ENCODE results near the gene SP2.

The SP2 gene

DNA sequence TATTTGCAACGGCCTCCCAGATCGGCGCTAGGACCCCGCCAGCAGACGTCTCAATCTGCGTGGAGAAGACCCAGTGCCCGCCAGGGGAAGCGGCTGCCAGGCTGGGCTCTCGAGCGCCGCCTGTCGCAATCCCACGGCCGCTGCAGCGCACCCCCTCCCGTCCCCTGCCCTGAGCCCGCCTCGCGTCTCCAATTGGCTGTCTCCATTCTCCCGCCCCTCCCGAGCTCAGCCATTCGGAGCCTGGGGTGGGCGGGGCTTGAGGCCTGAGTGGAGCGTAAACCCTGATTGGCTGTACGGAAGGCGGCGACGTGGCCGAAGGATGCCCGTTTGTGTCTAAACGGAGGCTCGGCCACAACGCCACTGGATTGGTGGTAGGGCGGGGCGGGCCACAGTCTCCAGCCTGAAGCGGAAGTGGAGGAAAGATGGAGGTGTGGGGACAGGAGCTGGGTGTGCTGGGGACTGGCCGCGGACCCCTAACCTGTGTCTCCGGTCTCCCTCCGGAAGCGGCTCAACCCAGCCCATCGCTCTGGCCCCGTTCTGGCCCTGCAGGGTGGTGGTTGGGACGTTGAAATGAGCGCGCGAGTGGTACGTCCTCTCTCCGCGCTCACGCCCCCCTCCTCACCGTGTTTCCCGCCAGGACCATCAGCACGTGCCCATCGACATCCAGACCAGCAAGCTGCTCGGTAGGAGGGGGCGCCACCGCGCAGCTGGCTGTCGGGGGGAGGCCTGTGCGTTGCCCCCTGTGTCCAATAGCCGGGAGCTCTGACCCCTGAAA, 74.9 kb downstream of the SP2 start, which contains the start of gene CDK5RAP3:
Gene CDK5RAP3, plus strand, starts transcription at position 389 of the 775 bp plus-strand sequence. Its CDS starts 34 bp downstream, at position 423.
- H3K4me3 ChIP-seq (ENCODE audit: low read length): peak within 1 kb of the TSS; percentile 98
- H3K36me3 ChIP-seq (ENCODE audit: control insufficient read depth, insufficient read depth, low read length, severe bottlenecking): peaks cover 22% of the 10 kb centered on the region
- H3K9me3 ChIP-seq (ENCODE audit: control insufficient read depth, low read length): no peaks in the 10 kb centered on the region
- H3K4me1 ChIP-seq (ENCODE audit: control insufficient read depth, insufficient read depth, low read length): peaks cover 34% of the 10 kb centered on the region
- H3K27me3 ChIP-seq (replicated peaks; ENCODE audit: control insufficient read depth, insufficient read depth, low read length): no peaks in the 10 kb centered on the region
- peak; percentile 100 for DNase-seq (ENCODE audit: low read depth)
- H3K9ac ChIP-seq (ENCODE audit: low read length): peak within 1 kb of the TSS; percentile 90

GRCh38 chr17:47973541-47973940, 77.5 kb downstream of the SP2 start:
- Histone ChIP-seq H3K9me3 (ENCODE audit: control insufficient read depth, low read length) (no peaks in the 10 kb centered on the region), H3K36me3 (ENCODE audit: control insufficient read depth, insufficient read depth, low read length, severe bottlenecking) (peaks cover 40% of the 10 kb centered on the region), H3K4me3 (ENCODE audit: low read length) (no peak overlapping the region), H3K9ac (ENCODE audit: low read length) (no peak overlapping the region), H3K27me3 (replicated peaks; ENCODE audit: control insufficient read depth, insufficient read depth, low read length) (no peaks in the 10 kb centered on the region), H3K4me1 (ENCODE audit: control insufficient read depth, insufficient read depth, low read length) (peaks cover 13% of the 10 kb centered on the region)
- DNase-seq (ENCODE audit: low read depth): no peak

DNA sequence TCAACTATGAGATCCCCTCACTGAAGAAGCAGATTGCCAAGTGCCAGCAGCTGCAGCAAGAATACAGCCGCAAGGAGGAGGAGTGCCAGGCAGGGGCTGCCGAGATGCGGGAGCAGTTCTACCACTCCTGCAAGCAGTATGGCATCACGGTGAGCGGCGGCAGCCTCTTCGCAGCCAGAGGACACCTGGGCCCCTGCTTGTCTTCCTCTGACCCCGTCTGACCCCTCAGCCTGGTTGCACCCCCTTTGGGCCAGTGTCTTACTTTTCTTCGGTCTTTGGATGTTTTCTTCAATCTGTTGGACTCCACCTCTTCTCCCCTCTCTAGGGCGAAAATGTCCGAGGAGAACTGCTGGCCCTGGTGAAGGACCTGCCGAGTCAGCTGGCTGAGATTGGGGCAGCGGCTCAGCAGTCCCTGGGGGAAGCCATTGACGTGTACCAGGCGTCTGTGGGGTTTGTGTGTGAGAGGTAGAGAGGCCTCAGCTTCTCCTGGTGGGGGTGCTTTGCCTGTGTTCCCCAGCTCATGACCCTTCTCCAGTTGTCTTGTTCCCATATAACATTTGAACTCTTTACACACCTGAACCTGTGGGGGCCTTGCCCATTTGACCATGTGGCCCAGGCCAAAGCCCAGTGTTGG, 79.3 kb downstream of the SP2 start:
- no peak overlapping the region for H3K9ac ChIP-seq (ENCODE audit: low read length)
- peaks cover 58% of the 10 kb centered on the region for H3K36me3 ChIP-seq (ENCODE audit: control insufficient read depth, insufficient read depth, low read length, severe bottlenecking)
- H3K4me1 ChIP-seq (ENCODE audit: control insufficient read depth, insufficient read depth, low read length): peaks cover 10% of the 10 kb centered on the region
- H3K9me3 ChIP-seq (ENCODE audit: control insufficient read depth, low read length): no peaks in the 10 kb centered on the region
- no peak overlapping the region for H3K4me3 ChIP-seq (ENCODE audit: low read length)
- no peaks in the 10 kb centered on the region for H3K27me3 ChIP-seq (replicated peaks; ENCODE audit: control insufficient read depth, insufficient read depth, low read length)
- DNase-seq (ENCODE audit: low read depth): no peak

DNA sequence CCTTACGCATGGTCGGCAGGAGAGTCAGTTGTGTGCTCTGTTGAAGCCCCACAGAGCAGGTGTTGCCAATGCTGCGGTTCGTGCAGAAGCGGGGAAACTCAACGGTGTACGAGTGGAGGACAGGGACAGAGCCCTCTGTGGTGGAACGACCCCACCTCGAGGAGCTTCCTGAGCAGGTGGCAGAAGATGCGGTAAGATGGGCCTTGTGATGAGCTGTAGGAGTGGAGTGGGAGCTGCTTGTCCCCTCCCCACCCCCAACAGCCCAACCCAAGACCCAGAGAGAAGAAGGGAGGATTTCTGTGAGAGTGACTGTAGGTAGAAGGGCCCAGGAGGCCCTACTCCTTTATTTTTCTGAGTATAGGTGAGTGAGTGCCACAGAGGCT, 79.8 kb downstream of the SP2 start:
- Histone ChIP-seq H3K4me3 (ENCODE audit: low read length) (no peak overlapping the region), H3K9ac (ENCODE audit: low read length) (no peak overlapping the region), H3K4me1 (ENCODE audit: control insufficient read depth, insufficient read depth, low read length) (peaks cover 9% of the 10 kb centered on the region), H3K36me3 (ENCODE audit: control insufficient read depth, insufficient read depth, low read length, severe bottlenecking) (peaks cover 63% of the 10 kb centered on the region), H3K9me3 (ENCODE audit: control insufficient read depth, low read length) (no peaks in the 10 kb centered on the region), H3K27me3 (replicated peaks; ENCODE audit: control insufficient read depth, insufficient read depth, low read length) (no peaks in the 10 kb centered on the region)
- DNase-seq (ENCODE audit: low read depth): no peak

- peak; percentile 84 for DNase-seq (ENCODE audit: low read depth)
Measured at GRCh38 chr17:47978324-47978723, 82.3 kb downstream of the SP2 start.

More at GRCh38 chr17:47978324-47978723, 82.3 kb downstream of the SP2 start:
- Histone ChIP-seq H3K4me1 (ENCODE audit: control insufficient read depth, insufficient read depth, low read length) (no peaks in the 10 kb centered on the region), H3K36me3 (ENCODE audit: control insufficient read depth, insufficient read depth, low read length, severe bottlenecking) (peaks cover 84% of the 10 kb centered on the region), H3K9ac (ENCODE audit: low read length) (no peak overlapping the region), H3K27me3 (replicated peaks; ENCODE audit: control insufficient read depth, insufficient read depth, low read length) (no peaks in the 10 kb centered on the region), H3K9me3 (ENCODE audit: control insufficient read depth, low read length) (no peaks in the 10 kb centered on the region), H3K4me3 (ENCODE audit: low read length) (no peak overlapping the region)
